ENCODE data around the gene SCIN.

GRCh38 chr7:12643001-12643643 is 72.6 kb downstream of the SCIN start:
- TF ChIP-seq POLR2AphosphoS5 (IDR thresholded peaks at IDR 0.05; ENCODE audit: low read depth, low read length) (no peak), REST (IDR thresholded peaks at IDR 0.05; ENCODE audit: insufficient read depth in 1 of 2, low read depth in 2 of 2, low read length in 2 of 2) (no peak), SIN3A (IDR thresholded peaks at IDR 0.05; ENCODE audit: borderline replicate concordance, insufficient read depth, low read length) (no peak), TAF1 (IDR thresholded peaks at IDR 0.05; ENCODE audit: borderline replicate concordance, insufficient read depth, low read length) (no peak)
